ENCODE results near the gene ALDH18A1.

GRCh38 chr10:95613330-95613729 lies 43.2 kb downstream of the ALDH18A1 start:
- TF ChIP-seq CTCF (IDR thresholded peaks at IDR 0.05), result no peak
- TF ChIP-seq POLR2A (IDR thresholded peaks at IDR 0.05), result no peak

All from body of pancreas (tissue), 4 donors.